NCI-H446 (cell line): ENCODE results near the gene SCRN1.

Experiments used
- DNase-seq, 2 experiments: peaks; one replicate each; lab custom pipeline; 2025; lab: John Stamatoyannopoulos, UW

The SCRN1 gene

DNA sequence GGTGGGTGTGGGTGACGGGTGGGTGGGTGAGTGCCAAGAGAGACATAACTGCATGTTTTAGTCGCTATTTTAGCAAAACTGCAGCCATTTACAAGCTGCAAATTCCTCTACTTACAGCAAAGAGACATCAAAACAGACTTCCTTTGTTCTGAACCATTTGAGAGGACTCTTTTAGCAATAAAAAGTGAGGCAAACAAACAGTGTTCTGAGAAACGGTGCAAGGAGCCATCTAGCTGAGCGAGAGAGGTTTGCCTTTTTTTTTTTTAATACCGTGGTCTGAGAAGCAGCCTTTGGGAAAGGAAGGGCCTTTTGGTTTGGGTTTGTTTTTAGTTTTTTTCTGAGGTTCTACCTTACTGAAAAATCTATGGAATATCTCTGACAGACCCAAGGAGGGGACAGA is 62.9 kb downstream of the SCRN1 start:
- DNase-seq = no peak

DNA sequence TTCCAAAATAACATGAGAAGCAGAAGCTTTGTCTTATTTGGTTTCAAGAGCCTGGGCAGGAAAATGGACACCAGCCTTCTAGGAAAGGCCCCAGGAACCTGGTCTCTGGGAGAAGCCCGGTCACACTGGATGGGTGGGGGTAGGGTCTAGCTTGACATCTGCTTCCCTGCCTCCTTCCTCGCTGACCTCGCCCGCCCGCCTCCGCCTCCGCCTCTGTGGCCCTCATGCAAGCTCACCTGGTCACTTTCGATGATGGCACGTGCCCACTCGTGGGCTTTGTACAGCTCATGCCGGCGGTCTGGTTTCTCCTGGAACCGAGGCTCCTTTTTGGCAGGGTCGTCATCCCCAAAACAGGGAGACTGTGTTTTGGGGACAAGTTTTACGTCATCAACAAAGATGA is 63.4 kb downstream of the SCRN1 start:
- DNase-seq = no peak

DNA sequence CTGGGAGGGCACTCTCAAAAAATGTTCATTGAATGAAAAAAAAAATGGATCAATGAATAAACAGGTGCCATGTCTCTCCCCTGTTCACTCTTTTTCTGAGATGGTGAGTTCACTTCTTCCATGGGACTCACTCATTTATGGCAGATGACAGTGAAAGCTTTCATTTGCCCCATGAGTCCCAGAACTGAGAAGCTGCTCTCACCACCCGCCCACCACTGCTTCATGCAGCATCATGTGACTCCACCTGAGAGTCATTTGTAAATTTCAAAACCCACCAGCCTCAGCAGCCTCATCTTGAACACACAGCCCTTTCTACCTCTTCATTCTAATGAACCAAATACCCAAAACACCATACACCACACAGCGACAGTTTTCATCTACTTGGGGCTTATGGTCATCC is 64.9 kb downstream of the SCRN1 start:
- no peak for DNase-seq

DNA sequence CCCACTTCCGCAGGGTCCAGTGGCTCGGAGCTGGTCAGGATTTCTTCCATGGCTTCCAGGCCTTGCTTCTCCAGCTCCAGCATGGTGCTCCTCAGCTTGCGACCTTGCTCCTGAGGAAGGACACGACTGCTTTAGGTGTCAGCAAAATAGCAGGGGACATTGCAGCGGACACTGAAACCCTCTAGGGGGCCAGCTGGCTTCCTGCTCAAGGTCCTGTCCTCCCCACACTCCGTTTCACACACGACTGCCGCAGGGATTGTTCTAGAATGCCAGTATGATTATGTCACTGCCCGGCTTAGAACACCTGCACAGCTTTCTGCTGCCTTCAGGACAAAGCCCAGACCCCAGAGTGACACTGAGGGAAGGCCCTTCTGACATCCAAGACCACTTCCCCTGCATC is 65.6 kb downstream of the SCRN1 start:
- DNase-seq = no peak

DNA sequence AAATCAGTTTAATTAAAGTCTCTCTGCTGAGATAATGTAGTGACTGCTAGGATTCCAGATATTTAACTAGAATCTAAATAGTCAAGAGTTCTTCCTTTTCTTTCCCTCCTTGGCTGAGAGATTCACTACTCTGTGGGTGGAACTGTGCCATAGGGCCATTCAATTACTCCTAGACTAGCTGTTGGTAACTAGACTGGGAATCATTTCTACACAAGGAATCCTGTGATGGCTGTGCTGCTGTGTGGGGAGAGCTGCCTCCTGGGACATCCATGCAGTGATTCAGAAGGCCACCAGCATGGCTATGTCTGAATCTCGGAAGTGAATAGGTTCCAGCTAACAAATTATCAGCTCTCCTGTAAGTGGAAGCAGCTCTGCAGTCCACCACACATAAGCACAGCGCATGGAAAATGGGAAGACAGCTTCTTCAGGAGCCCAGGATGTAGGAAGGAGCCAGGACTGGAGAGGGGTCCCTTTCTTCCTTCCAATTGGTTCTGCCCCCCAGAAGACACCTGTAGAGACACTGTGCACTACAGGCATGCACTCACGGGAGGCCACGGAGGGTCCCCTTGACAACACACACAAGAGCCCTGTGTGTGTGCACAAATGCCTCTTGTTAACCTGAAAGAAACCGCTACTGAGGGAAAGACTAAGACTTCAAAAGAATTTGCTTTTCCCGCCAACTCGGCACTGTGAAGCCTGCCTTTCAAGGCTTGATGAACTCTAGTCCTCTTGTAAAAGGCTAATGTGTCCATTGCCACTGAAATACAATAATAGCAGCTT is 66.5 kb downstream of the SCRN1 start:
- no peak for DNase-seq

DNA sequence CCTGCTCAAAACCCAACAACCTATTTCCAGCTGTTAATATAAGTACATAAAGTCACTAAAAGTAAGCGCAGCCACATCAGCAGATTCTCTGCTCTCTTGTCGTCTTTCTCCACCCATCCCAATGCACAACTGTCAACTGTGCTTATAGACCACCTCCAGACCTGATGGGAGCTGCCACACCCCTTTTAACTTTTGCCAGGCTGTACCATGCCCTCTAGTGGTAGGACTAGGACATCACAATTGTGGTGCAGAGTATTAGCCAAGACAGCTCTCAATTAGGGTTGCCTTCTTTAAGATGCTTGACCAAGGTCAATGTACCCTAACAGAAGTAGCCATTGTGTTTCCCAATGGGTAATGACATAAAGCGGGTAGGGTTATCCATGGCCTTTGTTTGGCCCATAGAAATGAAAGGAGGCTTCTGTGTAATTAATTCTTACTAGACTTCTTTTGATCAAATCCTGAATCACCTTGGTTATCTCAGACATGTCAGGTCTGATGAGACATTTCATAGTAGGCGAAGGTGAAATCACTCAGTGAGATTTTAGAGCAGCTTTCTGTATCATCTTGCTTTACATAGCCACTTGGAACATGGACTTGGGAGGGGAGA is 68.1 kb downstream of the SCRN1 start:
- DNase-seq = peak; percentile 65 to 66

DNA sequence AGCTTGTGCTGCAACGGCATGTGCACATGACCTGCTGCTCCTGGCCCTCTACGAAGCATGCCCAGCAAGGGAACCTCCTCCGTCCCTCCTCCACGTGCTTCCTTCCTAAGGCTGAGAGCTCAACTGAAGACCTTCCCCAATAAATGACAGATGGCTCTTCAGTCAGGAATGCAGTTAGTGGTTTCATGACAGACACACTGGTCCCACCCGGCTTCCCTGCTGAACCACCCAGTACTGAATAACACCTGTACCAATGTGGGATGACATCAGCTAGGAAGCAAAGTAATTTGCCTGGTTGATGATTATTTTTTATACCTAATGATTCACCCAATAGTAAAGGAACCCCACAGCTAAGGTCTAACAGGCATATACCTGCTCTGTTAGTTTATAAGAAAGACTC is 69.1 kb downstream of the SCRN1 start:
- DNase-seq = no peak

DNA sequence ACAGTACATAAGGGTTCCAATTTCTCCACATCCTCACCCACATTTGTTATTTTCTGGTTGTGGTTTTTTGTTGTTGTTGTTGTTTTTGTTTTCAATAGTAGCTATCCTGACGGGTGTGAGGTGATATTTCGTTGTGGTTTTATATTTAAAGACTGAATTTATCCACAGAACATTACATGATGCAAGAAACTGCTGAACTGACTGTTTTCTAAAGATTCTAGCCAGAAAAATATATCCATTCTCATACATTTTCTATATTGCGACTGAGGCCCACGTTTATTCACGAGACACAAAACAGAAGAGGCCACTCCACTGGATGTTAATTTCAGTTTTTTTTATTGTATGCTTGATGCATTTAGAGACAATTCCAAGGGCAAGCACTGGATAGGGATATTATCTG is 69.8 kb downstream of the SCRN1 start:
- no peak for DNase-seq

DNA sequence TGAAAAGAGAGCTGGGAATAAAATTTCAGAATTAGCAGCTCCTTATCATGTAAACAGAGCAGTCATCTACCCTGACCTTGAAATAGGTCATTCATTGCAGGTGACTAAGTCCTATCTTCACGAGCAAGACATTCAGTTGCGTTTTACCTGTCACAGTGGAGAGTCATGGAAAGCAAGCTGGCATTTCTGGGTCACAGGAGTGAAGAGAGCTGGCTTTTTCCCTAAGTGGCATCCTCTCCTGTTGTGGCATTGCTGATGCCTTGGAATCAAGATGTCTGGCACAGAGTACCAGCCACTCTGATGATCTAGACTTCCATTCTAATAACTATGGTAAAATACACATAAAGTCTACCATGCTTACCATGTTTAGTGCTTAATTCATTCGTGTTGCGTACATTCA is 70.8 kb downstream of the SCRN1 start:
- DNase-seq = no peak

DNA sequence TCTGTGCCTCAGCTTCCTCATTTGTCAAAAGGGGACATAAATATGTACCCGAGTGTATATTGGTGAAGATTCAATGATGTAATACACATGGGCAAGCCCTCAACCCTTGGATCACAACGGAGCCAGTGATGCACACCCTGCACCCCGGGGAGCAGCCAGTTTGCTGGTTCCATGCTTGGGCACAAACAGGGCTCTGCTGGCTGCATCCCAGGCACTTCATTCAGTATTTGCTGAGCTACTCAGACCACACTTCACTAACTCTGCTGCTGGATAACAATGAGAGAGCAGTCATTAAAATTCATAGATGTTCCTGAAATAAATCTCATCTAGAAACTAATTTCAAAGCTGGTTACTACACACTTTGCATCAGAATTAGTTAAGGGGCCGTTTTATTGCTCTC is 72.0 kb downstream of the SCRN1 start:
- peak in 1 of 2 experiments; percentile 57 for DNase-seq

DNA sequence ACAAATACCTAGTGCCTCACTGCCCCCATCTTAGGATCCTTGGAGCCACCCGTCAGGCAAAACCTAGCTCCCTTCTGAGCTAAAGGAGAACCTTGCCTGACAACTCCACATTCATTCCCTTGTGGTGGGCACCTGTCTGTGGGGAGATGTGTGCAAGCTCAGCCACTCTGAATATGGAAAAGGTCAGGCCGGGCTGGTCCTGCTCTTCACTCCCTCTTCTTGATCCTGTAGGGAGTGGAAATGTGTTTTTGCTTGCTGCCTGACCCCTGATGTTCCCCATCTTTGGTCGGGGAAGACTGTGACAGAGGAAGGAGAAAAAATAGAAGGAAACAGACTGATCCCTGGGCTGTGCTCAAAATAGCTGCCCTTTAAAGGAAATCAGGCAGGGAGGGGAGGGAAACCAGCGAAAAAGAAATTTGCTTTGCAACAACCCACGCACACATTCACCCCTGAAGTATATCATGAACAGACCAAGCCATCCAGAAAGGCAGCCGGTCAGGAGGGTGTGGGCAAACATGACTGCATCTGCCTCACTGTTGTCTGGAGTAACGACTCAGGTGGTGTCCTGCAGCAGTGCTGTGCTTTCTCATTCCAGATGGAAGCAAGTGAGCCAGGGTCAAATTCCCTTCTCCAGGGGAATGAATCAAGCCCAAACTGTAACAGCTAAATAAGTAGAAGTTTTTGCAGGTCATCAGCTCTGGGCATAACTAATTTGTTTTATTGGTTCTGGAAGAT is 74.0 kb downstream of the SCRN1 start:
- no peak for DNase-seq

DNA sequence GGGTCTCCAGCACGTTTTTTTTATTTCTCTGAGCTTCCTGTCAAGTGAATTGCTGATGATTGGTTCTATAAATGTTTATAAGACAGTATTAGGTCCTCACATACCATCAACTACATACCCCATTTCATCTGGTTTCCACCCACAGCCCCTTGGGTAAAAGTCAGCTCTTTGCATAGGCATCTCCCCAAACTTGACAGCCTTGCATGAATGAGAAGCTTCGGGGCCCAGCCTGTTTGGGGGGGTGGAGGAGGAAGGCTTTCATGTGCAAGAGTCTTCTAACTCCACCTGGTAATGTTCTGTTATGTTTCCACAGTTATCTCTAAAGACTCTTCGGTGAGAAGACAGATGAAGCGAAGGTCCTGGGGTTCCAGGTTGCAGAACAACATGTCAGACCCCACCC is 75.4 kb downstream of the SCRN1 start:
- no peak for DNase-seq

DNA sequence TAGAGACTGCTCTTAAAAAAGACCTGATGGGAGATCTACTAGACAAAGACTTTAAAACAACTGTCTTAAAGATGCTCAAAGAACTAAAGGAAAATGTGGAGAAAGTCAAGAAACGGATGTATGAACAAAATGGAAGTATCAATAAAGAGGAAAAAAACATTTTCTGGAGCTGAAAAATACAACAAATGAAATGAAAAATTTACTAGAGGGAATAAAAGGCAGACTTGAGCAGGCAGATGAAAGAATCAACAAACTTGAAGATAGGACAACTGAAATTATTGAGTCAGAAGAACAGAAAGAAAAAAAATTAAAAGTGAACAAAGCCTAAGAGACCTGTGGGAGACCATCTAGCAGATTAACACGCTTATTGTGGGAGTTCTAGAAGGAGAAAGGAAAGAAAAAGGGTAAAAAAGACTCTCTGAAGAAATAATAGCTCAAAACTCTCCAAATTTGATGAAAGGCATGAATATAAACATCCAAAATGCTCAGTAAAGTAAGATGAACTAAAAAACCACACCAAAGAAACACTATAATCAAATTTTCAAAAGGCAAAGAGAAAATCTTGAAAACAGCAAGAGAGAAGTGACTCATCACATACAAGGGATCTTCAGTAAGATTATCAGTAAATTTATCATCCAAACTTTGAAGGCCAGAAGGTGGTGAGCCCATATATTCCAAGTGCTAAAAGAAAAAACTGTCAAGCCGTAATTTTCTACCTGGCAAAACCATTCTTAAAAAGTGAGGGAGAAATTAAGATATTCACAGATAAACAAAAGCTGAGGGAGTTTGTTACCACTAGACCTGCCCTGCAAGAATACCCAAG is 83.2 kb downstream of the SCRN1 start:
- no peak for DNase-seq

DNA sequence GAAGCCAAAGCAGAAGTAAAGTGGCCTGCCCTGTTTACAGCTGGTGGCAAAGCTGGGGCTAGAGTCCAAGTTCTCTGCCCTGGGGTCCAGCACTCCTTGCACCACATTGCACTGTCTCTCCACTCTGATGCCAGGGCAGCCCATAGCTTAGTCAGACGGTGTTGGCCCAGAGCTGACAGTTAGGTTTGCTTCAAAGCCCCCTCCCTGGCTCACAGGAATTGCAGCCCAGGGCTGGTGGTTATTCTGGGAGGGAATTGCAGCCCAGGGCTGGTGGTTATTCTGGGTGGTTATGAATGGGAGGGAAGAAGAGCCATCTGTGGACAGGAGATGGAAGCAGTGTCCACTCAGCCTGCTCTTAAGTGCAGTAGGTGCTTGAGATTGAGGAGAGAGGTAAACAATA is 88.9 kb downstream of the SCRN1 start:
- no peak for DNase-seq

DNA sequence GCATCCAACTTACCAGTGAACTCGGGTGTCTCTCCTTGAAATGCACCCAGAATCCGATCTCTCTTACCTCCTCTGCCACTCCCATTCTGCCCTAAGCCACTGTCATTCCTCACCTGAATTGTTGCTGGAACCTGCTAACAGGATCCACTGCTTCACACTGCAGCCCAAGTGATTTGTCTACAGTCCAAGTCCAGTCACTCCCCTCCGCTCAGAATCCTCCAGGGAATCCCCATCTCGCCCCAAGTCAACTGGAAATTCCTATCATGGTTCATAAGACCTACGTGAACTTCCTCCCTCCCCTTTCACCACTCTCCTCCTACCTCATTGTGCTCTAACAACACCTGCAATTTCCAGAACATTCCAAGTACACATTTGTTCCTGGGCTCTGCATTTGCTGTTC is 91.3 kb downstream of the SCRN1 start:
- DNase-seq = no peak

DNA sequence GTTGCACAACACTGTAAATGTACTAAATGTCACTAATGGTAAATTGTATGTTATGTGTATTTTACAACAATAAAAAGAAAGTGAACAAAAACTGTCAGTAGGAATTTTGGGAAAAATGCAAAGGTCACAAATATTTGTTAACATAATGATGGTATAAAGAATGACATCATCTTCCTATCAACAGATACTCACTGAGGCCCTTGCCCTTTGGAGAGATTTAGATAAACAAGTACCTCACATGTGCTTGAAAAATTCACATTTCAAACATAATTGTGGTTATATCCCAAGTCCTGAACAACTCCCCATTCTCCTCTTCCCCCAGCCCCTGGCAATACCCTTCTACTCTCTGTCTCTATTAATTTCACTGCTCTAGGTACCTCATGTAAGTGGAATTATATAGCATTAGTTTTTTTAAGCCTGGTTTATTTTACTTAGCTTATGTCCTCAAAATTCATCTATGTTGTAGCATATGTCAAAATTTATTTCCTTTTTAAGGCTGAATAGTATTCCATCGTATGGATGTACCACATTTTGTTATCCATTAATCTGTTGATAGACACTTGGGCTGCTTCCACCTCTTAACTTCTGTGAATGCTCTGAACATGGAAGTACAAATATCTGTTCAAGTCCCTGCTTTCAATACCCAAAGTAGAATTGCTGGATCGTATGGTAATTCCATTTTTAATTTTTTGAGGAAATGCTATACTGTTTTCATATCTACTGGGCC is 92.8 kb downstream of the SCRN1 start:
- DNase-seq = no peak

DNA sequence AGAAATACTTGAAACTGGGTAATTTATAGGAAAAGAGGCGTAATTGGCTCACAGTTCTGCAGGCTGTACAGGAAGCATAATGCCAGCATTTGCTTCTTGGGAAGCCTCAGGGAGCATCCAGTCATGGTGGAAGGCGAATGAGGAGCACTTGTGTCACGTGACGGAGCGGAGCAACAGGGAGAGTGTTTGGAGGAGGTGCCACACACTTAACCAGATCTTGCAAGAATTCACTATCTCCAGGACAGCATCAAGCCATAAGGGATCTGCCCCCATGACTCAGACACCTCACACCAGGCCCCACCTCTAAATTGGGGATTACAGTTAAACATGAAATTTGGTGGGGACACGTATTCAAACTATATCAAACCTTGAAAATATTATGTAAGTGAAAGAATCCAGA is 94.0 kb downstream of the SCRN1 start:
- no peak for DNase-seq

DNA sequence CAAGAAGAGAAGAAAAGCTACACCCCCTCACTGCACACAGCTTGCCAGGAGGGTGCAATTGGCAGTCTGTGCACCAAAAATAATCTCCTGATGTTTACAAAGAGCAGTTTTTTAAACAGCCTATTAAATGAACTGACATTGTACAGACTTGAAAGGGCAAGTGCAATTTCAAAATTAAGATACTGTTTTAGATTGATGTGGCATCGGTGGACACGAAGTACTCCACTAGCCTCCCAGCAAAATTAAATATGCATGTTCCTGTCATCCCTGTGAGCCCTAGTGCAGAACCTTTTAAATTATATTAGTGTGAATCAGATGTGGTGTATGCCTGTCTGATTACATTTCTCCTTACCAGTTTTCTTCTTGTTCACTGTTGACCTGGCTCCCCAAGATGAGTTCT is 95.3 kb downstream of the SCRN1 start:
- no peak for DNase-seq

DNA sequence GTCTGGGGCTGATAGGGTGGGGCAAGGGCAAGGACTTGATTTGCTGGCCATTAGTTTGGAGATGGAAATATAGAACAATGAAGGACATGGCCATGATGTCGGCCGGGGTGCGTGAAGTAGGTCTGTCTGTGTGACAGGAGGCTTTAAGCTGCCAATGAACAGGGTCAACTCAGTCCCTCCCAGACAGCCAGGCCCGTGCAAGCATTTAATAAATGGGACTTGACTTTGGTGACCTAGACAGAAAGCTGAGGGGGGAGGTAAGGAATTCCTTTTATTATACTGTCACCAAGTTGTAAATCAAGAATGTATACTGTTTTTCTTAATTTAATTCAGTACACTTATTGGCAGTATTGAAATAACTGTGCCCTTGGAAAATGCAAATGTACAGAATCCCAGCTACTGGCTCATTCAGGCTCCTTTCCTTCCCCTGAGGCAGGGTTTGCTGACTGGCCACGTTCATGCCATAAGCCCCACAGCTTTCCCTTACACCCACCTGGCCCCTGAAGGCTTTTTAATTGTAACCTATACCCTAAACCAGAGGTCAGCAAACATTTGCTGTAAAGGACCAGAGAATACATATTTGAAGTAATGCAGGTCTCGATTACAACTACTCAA is 96.1 kb downstream of the SCRN1 start:
- no peak for DNase-seq

DNA sequence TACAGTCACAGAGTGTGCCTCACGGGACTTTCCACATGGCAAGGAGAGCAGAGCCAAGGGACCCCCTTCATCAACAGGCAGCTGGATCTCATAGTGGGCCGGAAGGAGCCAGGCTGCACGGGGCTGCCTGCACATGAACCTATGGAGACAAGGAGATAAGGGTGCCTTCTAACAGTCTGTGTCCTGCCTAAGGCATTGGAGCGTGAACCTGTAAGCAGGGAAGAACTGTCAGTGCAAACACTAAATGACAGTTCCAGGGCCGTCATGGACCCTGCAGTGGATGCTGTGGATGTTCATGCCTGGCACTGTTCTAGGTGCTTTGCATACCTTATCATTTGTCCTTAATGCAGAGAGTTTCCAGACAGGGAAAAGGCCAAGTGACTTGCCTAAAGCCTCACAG is 97.4 kb downstream of the SCRN1 start:
- DNase-seq = no peak

DNA sequence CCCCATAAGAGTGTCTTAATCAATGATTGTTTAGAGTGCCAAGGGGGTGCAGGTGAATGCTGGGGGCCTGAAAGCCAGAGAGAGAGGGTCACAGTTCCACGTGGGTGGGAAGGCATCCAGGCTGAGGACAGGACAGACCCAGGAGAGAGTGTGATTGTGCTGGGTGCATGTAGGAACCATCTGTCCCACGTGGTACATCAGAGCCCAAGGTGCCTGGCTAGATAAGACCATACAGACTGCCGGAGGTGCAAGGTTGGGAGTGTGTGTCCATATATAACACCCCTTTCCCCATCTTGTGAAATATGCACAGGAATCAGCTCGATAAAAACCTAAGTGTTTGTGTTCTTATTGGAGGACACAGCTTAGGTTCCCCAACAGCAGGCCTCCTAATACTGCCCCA is 97.8 kb downstream of the SCRN1 start:
- no peak for DNase-seq
